H1 (cell line): ENCODE data around the gene ITPK1. TPM values are rescaled to one million over a fixed set of nuclear protein-coding genes. Genes with fewer than 3 reads are reported as not detected.

Source experiments
- CTCF ChIA-PET: fragments of 300-600 bp; sonication (Branson Sonifier 250); formaldehyde crosslinking; loops from one replicate; lab custom pipeline; 2021; ENCODE audit not compliant: partially characterized antibody; lab: Charles Lee
- POLR2A ChIA-PET: fragments of 300-600 bp; sonication (Branson Sonifier 250); formaldehyde crosslinking; loops from one replicate; lab custom pipeline; 2021; ENCODE audit warnings: inconsistent platforms; ENCODE audit not compliant: partially characterized antibody; lab: Charles Lee
- DNase-seq, 2 experiments: peaks; one replicate each; pipeline versions ENCODE4 v3.0.0 to v3.0.0-alpha.2; 2010 to 2022; ENCODE audit warnings: low spot score in 2 of 2, low read depth in 1 of 2, mixed read lengths in 1 of 2
- FAIRE-seq: peaks from 2 replicates; lab custom pipeline; 2011; peaks lifted over from hg19 to GRCh38; lab: Jason Lieb, UNC
- H2AFZ ChIP-seq: 2 replicates; pipeline ENCODE4 v1.8.1; 2012; ENCODE audit warnings: low read length, inconsistent platforms
- H2AK5ac ChIP-seq: 2 replicates; pipeline ENCODE4 v1.6.1; 2013; ENCODE audit warnings: low read depth, low read length
- H2BK120ac ChIP-seq: replicated peaks from 2 replicates; pipeline ENCODE3; 2013; ENCODE audit warnings: low read depth, low read length, inconsistent platforms
- H2BK12ac ChIP-seq: 2 replicates; pipeline ENCODE4 v1.6.1; 2013; ENCODE audit warnings: low read depth, low read length
- H2BK15ac ChIP-seq: 2 replicates; pipeline ENCODE4 v1.6.1; 2013; ENCODE audit warnings: low read length
- H2BK20ac ChIP-seq: 2 replicates; pipeline ENCODE4 v1.6.1; 2013; ENCODE audit warnings: low read length
- H2BK5ac ChIP-seq: 2 replicates; pipeline ENCODE4 v1.6.1; 2013; ENCODE audit warnings: low read depth, low read length
- H3K14ac ChIP-seq: 2 replicates; pipeline ENCODE4 v1.6.1; 2013; ENCODE audit warnings: inconsistent platforms; ENCODE audit not compliant: insufficient read length
- H3K18ac ChIP-seq: 2 replicates; pipeline ENCODE4 v1.6.1; 2013; ENCODE audit warnings: low read length; ENCODE audit errors: extremely low read depth
- H3K23ac ChIP-seq: 2 replicates; pipeline ENCODE4 v1.6.1; 2013; ENCODE audit warnings: inconsistent platforms; ENCODE audit not compliant: insufficient read length
- H3K23me2 ChIP-seq: 2 replicates; pipeline ENCODE4 v1.6.1; 2013; ENCODE audit warnings: low read depth, low read length
- H3K27ac ChIP-seq: 2 replicates; pipeline ENCODE4 v1.6.1; 2011; ENCODE audit warnings: low read depth, low read length, inconsistent platforms
- H3K27me3 ChIP-seq, 4 experiments: replicated peaks in 1 of 4; 1 replicate in 1 of 4; 2 replicates in 3 of 4; pipeline versions ENCODE4 v1.6.1 to v1.8.1; 2011 to 2013; ENCODE audit warnings: low read length in 3 of 4, mild to moderate bottlenecking in 3 of 4, inconsistent platforms in 2 of 4, mixed read lengths in 2 of 4, moderate library complexity in 1 of 4; ENCODE audit not compliant: control insufficient read depth in 3 of 4, insufficient read depth in 3 of 4; ENCODE audit errors: extremely low read depth in 1 of 4
- H3K36me3 ChIP-seq, 4 experiments: 2 replicates each; pipeline versions ENCODE4 v1.6.1 to v1.8.1; 2011 to 2013; ENCODE audit warnings: mild to moderate bottlenecking in 4 of 4, low read length in 3 of 4, moderate library complexity in 2 of 4, control low read depth in 1 of 4, inconsistent platforms in 1 of 4; ENCODE audit not compliant: insufficient read depth in 4 of 4, control insufficient read depth in 2 of 4
- H3K4ac ChIP-seq: replicated peaks from 2 replicates; pipeline ENCODE3; 2013; ENCODE audit warnings: low read length, low read depth, mixed read lengths, inconsistent platforms; ENCODE audit not compliant: insufficient read length
- H3K4me1 ChIP-seq, 4 experiments: replicated peaks in 1 of 4; 1 replicate in 1 of 4; 2 replicates in 3 of 4; pipeline versions ENCODE4 v1.6.1 to v1.8.1; 2011 to 2013; ENCODE audit warnings: low read length in 3 of 4, inconsistent platforms in 2 of 4, mixed read lengths in 1 of 4; ENCODE audit not compliant: insufficient read depth in 4 of 4, control insufficient read depth in 3 of 4
- H3K4me2 ChIP-seq, 2 experiments: 2 replicates each; pipeline versions ENCODE4 v1.6.1 to v1.8.1; 2011 to 2013; ENCODE audit warnings: low read depth in 2 of 2, low read length in 2 of 2, control low read depth in 1 of 2, inconsistent platforms in 1 of 2, mild to moderate bottlenecking in 1 of 2; ENCODE audit not compliant: insufficient read depth in 1 of 2
- H3K4me3 ChIP-seq, 4 experiments: fragments of 200-600, 300-600 bp in 1 of 4; sonication (generic), shearing (Covaris generic), sonication (Bioruptor Twin) in 1 of 4; 2 replicates each; pipeline versions ENCODE4 v1.5.1 to v1.8.1; 2011 to 2016; ENCODE audit warnings: low read length in 4 of 4, low read depth in 3 of 4, control low read depth in 2 of 4, inconsistent platforms in 2 of 4, mild to moderate bottlenecking in 2 of 4, mixed read lengths in 1 of 4, moderate library complexity in 1 of 4; ENCODE audit not compliant: insufficient read depth in 2 of 4; ENCODE audit errors: extremely low read depth in 1 of 4
- H3K56ac ChIP-seq: replicated peaks from 2 replicates; pipeline ENCODE3; 2013; ENCODE audit warnings: low read depth, mild to moderate bottlenecking, mixed read lengths, low read length, inconsistent platforms; ENCODE audit not compliant: insufficient read length
- H3K79me1 ChIP-seq: 2 replicates; pipeline ENCODE4 v1.6.1; 2013; ENCODE audit warnings: low read depth, low read length, control low read depth
- H3K79me2 ChIP-seq, 2 experiments: 2 replicates each; pipeline versions ENCODE4 v1.6.1 to v1.8.1; 2012 to 2013; ENCODE audit warnings: low read length in 2 of 2, mild to moderate bottlenecking in 2 of 2, inconsistent platforms in 1 of 2; ENCODE audit not compliant: insufficient read depth in 2 of 2, control insufficient read depth in 1 of 2
- H3K9ac ChIP-seq, 4 experiments: replicated peaks in 1 of 4; 1 replicate in 1 of 4; 2 replicates in 3 of 4; pipeline versions ENCODE4 v1.6.1 to v1.8.1; 2011 to 2013; ENCODE audit warnings: low read depth in 3 of 4, low read length in 3 of 4, control low read depth in 2 of 4, mild to moderate bottlenecking in 2 of 4, moderate library complexity in 2 of 4, inconsistent platforms in 1 of 4; ENCODE audit errors: extremely low read depth in 1 of 4
- H3K9me3 ChIP-seq, 2 experiments: 2 replicates each; pipeline versions ENCODE4 v1.6.1 to v1.8.1; 2012 to 2013; ENCODE audit warnings: mild to moderate bottlenecking in 2 of 2, moderate library complexity in 2 of 2, control low read depth in 1 of 2, inconsistent platforms in 1 of 2, low read depth in 1 of 2, low read length in 1 of 2, mixed read lengths in 1 of 2; ENCODE audit not compliant: insufficient read depth in 2 of 2
- H4K20me1 ChIP-seq, 2 experiments: replicated peaks in 1 of 2; 2 replicates each; pipeline versions ENCODE3 to v1.8.1; 2011 to 2013; ENCODE audit warnings: inconsistent platforms in 2 of 2, low read length in 2 of 2, mild to moderate bottlenecking in 1 of 2; ENCODE audit not compliant: insufficient read depth in 2 of 2, control insufficient read depth in 1 of 2
- H4K5ac ChIP-seq: 2 replicates; pipeline ENCODE4 v1.6.1; 2013; ENCODE audit warnings: low read length, low read depth, mixed read lengths, inconsistent platforms; ENCODE audit not compliant: insufficient read length
- H4K8ac ChIP-seq: 2 replicates; pipeline ENCODE4 v1.8.0; 2013; ENCODE audit warnings: mild to moderate bottlenecking, moderate library complexity, low read length, inconsistent platforms; ENCODE audit not compliant: insufficient read depth; ENCODE audit errors: extremely low read depth
- H4K91ac ChIP-seq: replicated peaks from 2 replicates; pipeline ENCODE3; 2013; ENCODE audit warnings: low read length, mixed read lengths, inconsistent platforms; ENCODE audit not compliant: insufficient read length
- CBX5 ChIP-seq: fragments of 300-800, 300-1000 bp; sonication (generic); IDR thresholded peaks from 2 replicates; pipeline ENCODE4 v1.7.1; 2016; ENCODE audit warnings: antibody characterized with exemption, low read length, low read depth
- CHD2 ChIP-seq: IDR thresholded peaks from 2 replicates; pipeline ENCODE4 v1.6.1; 2012; ENCODE audit warnings: low read length, improper control_type of control experiment
- POLR2AphosphoS5 ChIP-seq: IDR thresholded peaks from 2 replicates; pipeline ENCODE4 v1.6.1; 2011; ENCODE audit warnings: low read depth, low read length
- SIN3A ChIP-seq, 2 experiments: IDR thresholded peaks in 1 of 2; conservative IDR thresholded peaks in 1 of 2; 2 replicates each; pipeline ENCODE4 v1.6.1; 2011 to 2012; ENCODE audit warnings: low read length in 2 of 2, improper control_type of control experiment in 1 of 2, low read depth in 1 of 2, mild to moderate bottlenecking in 1 of 2
- SP2 ChIP-seq: IDR thresholded peaks from 2 replicates; pipeline ENCODE4 v1.6.1; 2012; ENCODE audit warnings: mild to moderate bottlenecking, low read length, inconsistent platforms
- WGBS, 2 experiments: shearing (Covaris generic) in 1 of 2; methylation state at CpG; one replicate each; pipeline versions ENCODE4 v1.1.6 to v1.1.7; 2013 to 2015; ENCODE audit warnings: low lambda C conversion rate in 2 of 2, mixed read lengths in 2 of 2, inconsistent platforms in 1 of 2, low coverage in 1 of 2, missing lambda C conversion rate in 1 of 2; ENCODE audit not compliant: insufficient replicate concordance in 2 of 2, insufficient coverage in 1 of 2, insufficient read length in 1 of 2; ENCODE audit errors: extremely low coverage in 1 of 2, missing lambda C conversion rate in 1 of 2; 5-methylcytosine and 5-hydroxymethylcytosine counted together
- polyA plus RNA-seq, 7 experiments: library from polyadenylated mRNA; depleted of rRNA in 3 of 7; stranded (reverse) in 5 of 7; unstranded in 2 of 7; fragments of >200 nt in 5 of 7; fragments of 200-250 nt in 2 of 7; gene quantifications; 1 replicate in 5 of 7; 2 replicates in 1 of 7; 4 replicates in 1 of 7; pipeline versions ENCODE4 v1.2.1 to v1.2.3, GENCODE V29; 2011 to 2013; ENCODE audit warnings: missing spikeins in 2 of 7, mixed read lengths in 2 of 7
- total RNA-seq: library from RNA; stranded (reverse); fragmentation: NEBNext Ultra II Directional; extraction: Animal tissue kit (Norgen Biotek cat#: 25700); gene quantifications from 2 replicates; pipeline ENCODE4 v1.2.1, GENCODE V29; 2021
- TF ChIP-seq, protein P1 (sequence below), 3 experiments: IDR thresholded peaks; 1 replicate in 2 of 3; 2 replicates in 1 of 3; pipeline versions ENCODE4 v1.5.1 to v1.6.1; 2011; ENCODE audit warnings: low read length in 3 of 3, mild to moderate bottlenecking in 3 of 3, inconsistent platforms in 2 of 3, low read depth in 1 of 3, moderate library complexity in 1 of 3; ENCODE audit not compliant: insufficient read depth in 1 of 3; ENCODE audit errors: control extremely low read depth in 1 of 3
- TF ChIP-seq, protein P2 (sequence below): IDR thresholded peaks from 2 replicates; pipeline ENCODE4 v1.6.1; 2011; ENCODE audit warnings: low read depth, mild to moderate bottlenecking, low read length; ENCODE audit not compliant: insufficient read depth

Gene ITPK1
- total and polyA plus RNA-seq, 2 of the 8 experiments (the other 6 are each of a cell fraction or from before 2014, with no cell fraction given), result 108 to 143 TPM

DNA sequence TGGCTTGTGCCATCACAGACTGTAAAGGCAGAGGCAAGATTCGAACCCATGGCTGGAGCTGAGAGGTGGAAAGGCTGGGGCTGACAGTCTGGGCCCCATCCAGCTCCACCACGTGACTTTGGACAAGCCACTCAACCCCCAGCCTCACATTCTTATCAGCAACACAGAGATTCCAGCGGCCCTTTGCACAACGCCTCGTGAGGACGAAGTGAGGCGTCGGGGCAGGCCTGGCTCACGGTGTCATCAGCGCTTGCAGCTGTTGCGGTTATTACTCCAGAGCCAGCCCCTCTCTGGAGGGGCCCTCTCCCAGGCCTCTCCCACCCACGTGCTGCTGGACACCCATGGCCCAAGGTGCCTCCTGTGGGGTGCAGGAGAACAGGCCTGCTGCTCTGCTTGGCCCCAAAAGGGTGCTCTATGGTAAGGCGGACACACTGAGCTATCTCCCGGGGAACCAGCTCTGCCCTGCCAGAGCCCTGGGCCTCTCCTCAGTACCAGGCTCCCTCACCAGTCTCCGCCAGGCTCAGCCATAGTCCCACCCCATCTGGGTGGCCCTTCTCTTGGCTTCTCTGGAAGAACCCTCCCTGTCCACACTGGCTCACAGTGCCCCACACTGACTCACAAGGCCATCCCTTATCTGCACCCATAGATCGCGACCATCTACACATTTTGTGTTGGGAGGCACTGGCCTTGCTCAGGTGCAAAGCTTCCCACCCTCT is 171.7 kb downstream of the ITPK1 start:
- no peak overlapping the region for H4K8ac ChIP-seq
- peaks cover 3% of the 10 kb centered on the region; the same call in 1 of the 2 replicates for H3K79me1 ChIP-seq
- no peak overlapping the region for H2BK5ac ChIP-seq
- no peak overlapping the region for H3K4me3 ChIP-seq
- H4K20me1 ChIP-seq, result peaks cover 3 to 4% of the 10 kb centered on the region in 2 experiments
- no peaks in the 10 kb centered on the region for H3K23me2 ChIP-seq
- no peak overlapping the region for H2BK120ac ChIP-seq
- TF ChIP-seq POLR2AphosphoS5 (no peak), SP2 (no peak), SIN3A (conservative IDR thresholded peaks at IDR 0.05 in 1 of 2, IDR thresholded peaks at IDR 0.05 in 1 of 2; ENCODE audit: low read depth in 1 of 2, low read length in 2 of 2) (no peak), CBX5 (no peak), CHD2 (no peak)
- TF ChIP-seq, protein P1, sequence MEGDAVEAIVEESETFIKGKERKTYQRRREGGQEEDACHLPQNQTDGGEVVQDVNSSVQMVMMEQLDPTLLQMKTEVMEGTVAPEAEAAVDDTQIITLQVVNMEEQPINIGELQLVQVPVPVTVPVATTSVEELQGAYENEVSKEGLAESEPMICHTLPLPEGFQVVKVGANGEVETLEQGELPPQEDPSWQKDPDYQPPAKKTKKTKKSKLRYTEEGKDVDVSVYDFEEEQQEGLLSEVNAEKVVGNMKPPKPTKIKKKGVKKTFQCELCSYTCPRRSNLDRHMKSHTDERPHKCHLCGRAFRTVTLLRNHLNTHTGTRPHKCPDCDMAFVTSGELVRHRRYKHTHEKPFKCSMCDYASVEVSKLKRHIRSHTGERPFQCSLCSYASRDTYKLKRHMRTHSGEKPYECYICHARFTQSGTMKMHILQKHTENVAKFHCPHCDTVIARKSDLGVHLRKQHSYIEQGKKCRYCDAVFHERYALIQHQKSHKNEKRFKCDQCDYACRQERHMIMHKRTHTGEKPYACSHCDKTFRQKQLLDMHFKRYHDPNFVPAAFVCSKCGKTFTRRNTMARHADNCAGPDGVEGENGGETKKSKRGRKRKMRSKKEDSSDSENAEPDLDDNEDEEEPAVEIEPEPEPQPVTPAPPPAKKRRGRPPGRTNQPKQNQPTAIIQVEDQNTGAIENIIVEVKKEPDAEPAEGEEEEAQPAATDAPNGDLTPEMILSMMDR (IDR thresholded peaks at IDR 0.05; ENCODE audit: control extremely low read depth in 1 of 3, insufficient read depth in 1 of 3, low read depth in 1 of 3, low read length in 3 of 3), result no peak
- TF ChIP-seq, protein P2, sequence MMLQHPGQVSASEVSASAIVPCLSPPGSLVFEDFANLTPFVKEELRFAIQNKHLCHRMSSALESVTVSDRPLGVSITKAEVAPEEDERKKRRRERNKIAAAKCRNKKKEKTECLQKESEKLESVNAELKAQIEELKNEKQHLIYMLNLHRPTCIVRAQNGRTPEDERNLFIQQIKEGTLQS, result no peak
- H2BK20ac ChIP-seq, result no peak overlapping the region
- H3K56ac ChIP-seq, result no peak overlapping the region
- no peak overlapping the region for H3K4ac ChIP-seq
- H3K23ac ChIP-seq, result no peak overlapping the region
- no peak overlapping the region for H2BK12ac ChIP-seq
- no peak overlapping the region for H3K18ac ChIP-seq
- H3K9me3 ChIP-seq, result no peaks in the 10 kb centered on the region
- no peak overlapping the region for H4K5ac ChIP-seq
- no peak overlapping the region for H2AK5ac ChIP-seq
- H3K9ac ChIP-seq, result no peak overlapping the region
- POLR2A ChIA-PET, result no interaction called here
- peaks cover 0 to 23% (median 2%) of the 10 kb centered on the region in 4 experiments; a peak in 3 of 8 replicates for H3K36me3 ChIP-seq
- no peak overlapping the region for H4K91ac ChIP-seq
- no peak overlapping the region for H3K14ac ChIP-seq
- H2AFZ ChIP-seq, result no peak overlapping the region
- FAIRE-seq (no peak), DNase-seq (no peak)
- WGBS, 2 experiments, result 94% methylated on average over 15 of the region's 17 CpGs; no CpG with 5 or more reads in 1 of the 2 experiments
- CTCF ChIA-PET, result interaction anchor here (0.5 to 4.0 kb wide), 10 partner anchors 10 to 1838 kb away, joined by 3 to 36 read pairs (median 4); no protein-coding TSS in a partner anchor
- no peak overlapping the region for H3K27ac ChIP-seq
- H3K79me2 ChIP-seq, result no peaks in the 10 kb centered on the region
- H3K4me1 ChIP-seq, result no peaks in the 10 kb centered on the region
- H3K4me2 ChIP-seq, result no peak overlapping the region
- H2BK15ac ChIP-seq, result no peak overlapping the region
- H3K27me3 ChIP-seq, result no peaks in the 10 kb centered on the region
